ENCODE data around the gene TNFRSF21. TPM values are rescaled to one million over a fixed set of nuclear protein-coding genes. Genes with fewer than 3 reads are reported as not detected.

The TNFRSF21 gene
- total and polyA plus RNA-seq, 2 of the 8 experiments (the other 6 are each of a cell fraction or from before 2014, with no cell fraction given): 16.4 to 52.7 TPM

DNA sequence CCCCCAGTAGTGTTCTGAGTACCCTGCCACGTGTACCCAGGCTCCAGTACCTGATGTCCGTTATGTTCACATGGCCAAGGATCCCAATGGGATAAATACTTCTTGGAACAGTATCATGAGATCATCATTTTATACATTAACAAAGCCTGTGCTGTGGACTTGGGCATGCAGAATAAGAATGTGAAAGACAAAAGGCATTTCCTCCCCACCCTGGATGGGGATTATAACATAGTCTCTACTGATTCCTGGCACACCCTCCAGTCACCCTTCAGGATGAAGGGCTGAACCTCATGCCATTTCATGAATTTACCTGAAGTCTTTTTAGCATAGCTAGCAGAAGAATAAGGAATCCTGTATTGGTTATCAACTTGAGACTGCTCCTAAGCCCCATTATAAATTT, 2.8 kb downstream of the TNFRSF21 start:
- H4K5ac ChIP-seq (ENCODE audit: insufficient read length, low read depth, low read length): no peak overlapping the region
- FAIRE-seq (no peak), DNase-seq (ENCODE audit: low read depth in 1 of 2, low spot score in 2 of 2) (no peak)
- WGBS, 2 experiments (ENCODE audit: extremely low coverage in 1 of 2, insufficient coverage in 1 of 2, insufficient read length in 1 of 2, insufficient replicate concordance in 2 of 2, low coverage in 1 of 2, low lambda C conversion rate in 2 of 2, missing lambda C conversion rate in 1 of 2): 76% methylated on average over 2 of the region's 2 CpGs; no CpG with 5 or more reads in 1 of the 2 experiments
- no peaks in the 10 kb centered on the region for H3K36me3 ChIP-seq (ENCODE audit: control insufficient read depth in 2 of 4, insufficient read depth in 4 of 4, low read length in 3 of 4)
- no peak overlapping the region for H3K4ac ChIP-seq (replicated peaks; ENCODE audit: insufficient read length, low read depth, low read length)
- H3K9ac ChIP-seq (replicated peaks in 1 of 4; ENCODE audit: extremely low read depth in 1 of 4, low read depth in 3 of 4, low read length in 3 of 4): peak overlapping the region in 1 of 4 experiments; percentile 39; a peak in 1 of 7 replicates
- no peak overlapping the region for H2AK5ac ChIP-seq (ENCODE audit: low read depth, low read length)
- peaks cover 5 to 7% of the 10 kb centered on the region in 2 experiments for H4K20me1 ChIP-seq (replicated peaks in 1 of 2; ENCODE audit: control insufficient read depth in 1 of 2, insufficient read depth in 2 of 2, low read length in 2 of 2)
- no peak overlapping the region for H2BK5ac ChIP-seq (ENCODE audit: low read depth, low read length)
- H4K91ac ChIP-seq (replicated peaks; ENCODE audit: insufficient read length, low read length): no peak overlapping the region
- no peak overlapping the region for H2AFZ ChIP-seq (ENCODE audit: low read length)
- H3K4me3 ChIP-seq (ENCODE audit: extremely low read depth in 1 of 4, insufficient read depth in 2 of 4, low read depth in 3 of 4, low read length in 4 of 4): no peak overlapping the region
- no peak overlapping the region for H3K56ac ChIP-seq (replicated peaks; ENCODE audit: insufficient read length, low read depth, low read length)
- peaks cover 42 to 72% of the 10 kb centered on the region in 2 experiments for H3K79me2 ChIP-seq (ENCODE audit: control insufficient read depth in 1 of 2, insufficient read depth in 2 of 2, low read length in 2 of 2)
- peaks cover 5% of the 10 kb centered on the region for H3K23me2 ChIP-seq (ENCODE audit: low read depth, low read length)
- H3K4me2 ChIP-seq (ENCODE audit: insufficient read depth in 1 of 2, low read depth in 2 of 2, low read length in 2 of 2): peak overlapping the region in 1 of 2 experiments; percentile 93; a peak in 1 of 4 replicates
- H4K8ac ChIP-seq (ENCODE audit: extremely low read depth, insufficient read depth, low read length): no peak overlapping the region
- H2BK12ac ChIP-seq (ENCODE audit: low read depth, low read length): no peak overlapping the region
- ChIA-PET POLR2A (ENCODE audit: partially characterized antibody) (interaction anchor here (0.6 kb wide), 1 partner anchor 210 kb away, joined by 3 read pairs; no protein-coding TSS in a partner anchor), CTCF (ENCODE audit: partially characterized antibody) (interaction anchor here (0.7 to 2.1 kb wide), 4 partner anchors 9 to 318 kb away, joined by 3 to 6 read pairs (median 5); no protein-coding TSS in a partner anchor)
- H3K18ac ChIP-seq (ENCODE audit: extremely low read depth, low read length): no peak overlapping the region
- TF ChIP-seq RBBP5 (IDR thresholded peaks at IDR 0.05; ENCODE audit: borderline replicate concordance, low read depth, low read length): no peak
- no peak for TF ChIP-seq KDM1A (IDR thresholded peaks at IDR 0.05; ENCODE audit: borderline replicate concordance, low read length)
- no peak for TF ChIP-seq BCL11A (IDR thresholded peaks at IDR 0.05; ENCODE audit: low read depth in 2 of 2, low read length in 2 of 2)
- TF ChIP-seq JUND (IDR thresholded peaks at IDR 0.05; ENCODE audit: low read length): no peak
- no peak for TF ChIP-seq TEAD4 (IDR thresholded peaks at IDR 0.05; ENCODE audit: low read depth, low read length)
- no peak for TF ChIP-seq KDM4A (IDR thresholded peaks at IDR 0.05; ENCODE audit: low read depth, low read length, severe bottlenecking)
- TF ChIP-seq EP300 (IDR thresholded peaks at IDR 0.05; ENCODE audit: borderline replicate concordance in 1 of 2, low read depth in 2 of 2, low read length in 2 of 2): no peak
- TF ChIP-seq ZNF274 (IDR thresholded peaks at IDR 0.05; ENCODE audit: borderline replicate concordance, extremely low read depth, low read length): no peak
- no peak for TF ChIP-seq RXRA (IDR thresholded peaks at IDR 0.05; ENCODE audit: insufficient read depth, low read depth, low read length)
- TF ChIP-seq SP1 (IDR thresholded peaks at IDR 0.05; ENCODE audit: low read depth, low read length): no peak
- TF ChIP-seq CHD2 (IDR thresholded peaks at IDR 0.05; ENCODE audit: low read length): no peak
- no peak overlapping the region for H3K23ac ChIP-seq (ENCODE audit: insufficient read length)
- H2BK120ac ChIP-seq (replicated peaks; ENCODE audit: low read depth, low read length): no peak overlapping the region
- no peaks in the 10 kb centered on the region for H3K27me3 ChIP-seq (replicated peaks in 1 of 4; ENCODE audit: control insufficient read depth in 3 of 4, extremely low read depth in 1 of 4, insufficient read depth in 3 of 4, low read length in 3 of 4)
- H3K4me1 ChIP-seq (replicated peaks in 1 of 4; ENCODE audit: control insufficient read depth in 3 of 4, insufficient read depth in 4 of 4, low read length in 3 of 4): peaks cover 0 to 17% (median 5%) of the 10 kb centered on the region in 4 experiments; a peak in 5 of 7 replicates
- no peak overlapping the region for H3K27ac ChIP-seq (ENCODE audit: low read depth, low read length)
- H3K79me1 ChIP-seq (ENCODE audit: low read depth, low read length): peaks cover 4% of the 10 kb centered on the region; the same call in 1 of the 2 replicates
- H3K14ac ChIP-seq (ENCODE audit: insufficient read length): no peak overlapping the region
- no peak overlapping the region for H2BK20ac ChIP-seq (ENCODE audit: low read length)
- no peaks in the 10 kb centered on the region for H3K9me3 ChIP-seq (ENCODE audit: insufficient read depth in 2 of 2, low read depth in 1 of 2, low read length in 1 of 2)
- H2BK15ac ChIP-seq (ENCODE audit: low read length): no peak overlapping the region
